NCI-H510A (cell line): ENCODE data around the gene ZNF229.
"Not testable (repeated sequence)": the region's sequence is repeated elsewhere in the genome, so short reads cannot be mapped to it uniquely, and the experiment has no call there.

Source experiments
- DNase-seq: peaks from one replicate; lab custom pipeline; 2025; lab: John Stamatoyannopoulos, UW

Gene ZNF229

GRCh38 chr19:44447916-44448674 is at the start of gene ZNF229:
Gene ZNF229, minus strand, starts transcription at chr19:44448472. Its CDS starts 5,625 bp downstream, at chr19:44442847.
- DNase-seq, result peak; percentile 93

GRCh38 chr19:44496711-44497110 is 48.4 kb upstream of the ZNF229 start:
- no peak for DNase-seq

- DNase-seq, result no peak
Measured at GRCh38 chr19:44476559-44477408, 28.5 kb upstream of the ZNF229 start.

- DNase-seq, result not testable (repeated sequence)
Measured at GRCh38 chr19:44468730-44469129, 20.5 kb upstream of the ZNF229 start.

- not testable (repeated sequence) for DNase-seq
Measured at GRCh38 chr19:44462600-44463286, 14.5 kb upstream of the ZNF229 start.

DNA sequence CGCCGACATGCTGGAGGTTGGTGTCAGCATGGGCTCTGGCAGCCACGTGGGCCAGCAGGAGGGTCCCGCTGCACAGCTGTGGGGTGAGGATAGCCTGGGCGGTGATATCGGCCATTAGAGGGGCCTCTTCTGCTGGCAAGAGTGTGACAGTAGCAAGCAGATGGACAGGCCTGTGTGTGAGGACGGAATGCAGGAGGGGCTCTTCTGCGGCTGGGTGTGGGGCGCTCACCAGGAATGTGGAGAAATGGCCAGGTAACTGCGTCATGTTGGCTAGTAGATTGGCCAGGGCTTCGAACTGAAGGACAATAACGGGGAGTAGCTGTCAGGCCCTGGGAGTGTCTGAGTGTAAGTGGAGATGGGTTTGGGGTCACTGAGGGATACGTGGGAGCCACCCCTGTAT is 7.7 kb upstream of the ZNF229 start:
- DNase-seq, result not testable (repeated sequence)

DNA sequence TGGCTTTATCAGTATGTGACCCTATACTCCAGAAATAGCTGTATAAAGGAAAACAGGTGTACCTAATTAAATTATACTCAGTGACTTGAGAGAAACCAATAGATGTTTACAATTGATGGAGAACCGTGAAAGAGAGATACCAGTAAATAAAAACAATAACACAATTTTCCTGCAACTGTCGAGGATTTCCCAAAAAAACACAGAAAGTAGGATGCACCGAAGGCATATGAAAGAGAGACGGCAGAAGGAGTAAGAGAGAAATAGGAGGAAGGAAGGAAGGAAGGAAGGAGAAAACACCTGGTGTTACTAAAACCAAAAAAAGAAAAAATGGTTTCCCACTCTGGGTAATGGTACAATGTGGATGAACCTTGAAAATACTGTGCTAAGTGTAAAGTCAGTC is 6.8 kb upstream of the ZNF229 start:
- DNase-seq, result no peak

- no peak for DNase-seq
Measured at GRCh38 chr19:44452367-44452766, 4.1 kb upstream of the ZNF229 start.

DNA sequence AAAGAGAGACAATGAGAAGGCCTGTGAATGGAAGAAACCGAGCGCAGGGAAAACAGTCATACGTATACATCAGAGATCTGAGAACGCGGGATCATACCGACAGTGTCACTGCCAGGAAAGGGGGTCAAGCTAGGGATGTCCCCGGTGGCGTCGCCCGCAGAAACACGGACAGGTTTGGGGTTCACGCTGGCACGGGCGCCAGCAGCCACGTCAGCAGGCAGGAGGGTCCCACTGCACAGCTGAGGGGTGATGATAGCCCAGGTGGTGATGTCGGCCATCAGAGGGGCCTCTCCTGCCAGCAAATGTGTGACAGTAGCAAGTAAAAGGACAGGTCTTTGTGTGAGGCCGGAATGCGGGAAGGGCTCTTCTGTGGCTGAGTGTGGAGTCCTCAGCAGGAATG is 3.4 kb upstream of the ZNF229 start:
- DNase-seq, result no peak

- DNase-seq, result no peak
Measured at GRCh38 chr19:44438441-44438840, 9.8 kb downstream of the ZNF229 start.

GRCh38 chr19:44435441-44435840 is 12.8 kb downstream of the ZNF229 start:
- no peak for DNase-seq

DNA sequence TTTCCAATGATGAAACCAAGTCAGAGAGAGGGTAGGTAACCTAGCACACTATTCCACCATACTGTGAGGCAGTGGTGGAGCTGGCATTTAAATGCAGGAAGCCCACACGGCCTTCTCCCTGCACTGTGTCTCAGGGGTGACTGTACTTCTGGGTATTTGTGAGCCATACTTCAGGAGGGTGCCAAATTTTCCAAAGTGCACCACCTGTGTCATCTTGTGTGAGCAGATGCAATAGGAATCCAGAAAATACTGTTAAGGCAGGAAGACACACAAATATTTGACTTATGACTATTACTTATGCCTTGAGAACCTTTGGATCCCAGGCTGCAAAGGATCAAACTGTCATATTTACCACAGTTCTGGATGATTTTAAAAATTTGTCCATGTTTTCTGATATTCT is 17.3 kb downstream of the ZNF229 start:
- DNase-seq, result no peak

DNA sequence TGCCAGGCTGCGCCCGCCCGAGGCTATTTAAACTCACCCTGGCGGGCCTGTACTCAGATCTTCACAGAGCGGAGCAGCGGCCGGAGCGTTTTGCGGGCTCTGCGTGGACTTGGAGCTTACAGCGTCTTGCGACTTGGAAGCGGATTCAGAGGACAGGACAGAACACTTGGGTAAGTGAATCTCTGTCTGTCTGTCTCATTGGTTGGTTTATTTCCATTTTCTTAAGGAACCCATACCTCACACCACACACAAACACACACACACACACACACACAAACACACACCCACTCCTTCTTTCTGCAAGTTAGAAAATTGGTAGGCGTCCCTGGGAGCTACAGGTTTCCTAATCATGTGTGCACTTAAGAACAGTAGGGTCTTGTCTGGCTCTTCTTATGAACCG is 32.7 kb downstream of the ZNF229 start:
- not testable (repeated sequence) for DNase-seq

DNA sequence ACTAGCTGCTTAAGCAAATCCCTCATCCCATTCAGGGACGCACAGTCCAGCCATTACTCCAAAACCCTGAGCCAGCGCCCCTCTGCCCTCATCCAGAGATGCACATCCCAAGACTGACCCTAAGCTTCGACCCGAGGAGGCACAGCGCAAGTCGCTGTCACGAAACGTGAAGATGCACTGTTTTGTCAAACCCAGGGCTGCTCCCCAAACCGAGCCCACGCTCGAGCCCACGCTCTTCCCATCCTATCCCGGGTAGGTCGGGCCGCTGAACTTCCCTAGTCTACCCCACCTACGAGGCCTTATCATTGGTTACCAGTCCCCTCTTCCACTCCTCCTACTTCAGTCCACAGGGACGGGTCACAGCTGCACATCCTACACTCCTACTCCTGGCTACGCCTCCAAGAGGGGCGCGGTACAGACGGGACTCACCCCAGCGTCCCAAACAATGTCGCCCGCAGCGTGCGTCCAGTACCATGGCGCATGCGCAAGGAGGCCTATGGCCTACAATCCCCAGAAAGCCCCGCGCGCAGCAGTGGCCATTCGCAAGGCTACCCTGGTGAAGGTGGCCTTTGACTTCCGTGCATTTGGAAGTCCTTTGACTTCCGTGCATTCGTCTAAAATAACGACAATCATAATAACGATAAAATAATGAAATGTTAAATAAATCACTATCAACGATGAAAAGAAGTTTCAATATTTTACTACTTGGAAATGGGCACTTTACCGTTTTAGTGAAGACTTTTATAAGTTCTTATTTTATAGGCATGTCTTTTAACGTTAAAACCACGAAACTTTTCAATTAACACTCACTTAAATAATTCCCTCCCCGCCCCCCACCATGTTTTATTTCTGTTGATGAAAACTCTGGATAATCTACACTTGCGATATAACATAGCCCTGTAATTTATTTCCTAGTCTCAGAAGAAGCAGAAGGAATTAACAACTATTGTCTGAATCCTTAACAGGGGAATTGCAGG is 46.8 kb downstream of the ZNF229 start, which contains the start of gene ZNF285:
Gene ZNF285 (minus strand): TSS at position 470 of the 977 bp plus-strand sequence. CDS start 4,395 bp downstream, outside the sequence.
- no peak for DNase-seq

DNA sequence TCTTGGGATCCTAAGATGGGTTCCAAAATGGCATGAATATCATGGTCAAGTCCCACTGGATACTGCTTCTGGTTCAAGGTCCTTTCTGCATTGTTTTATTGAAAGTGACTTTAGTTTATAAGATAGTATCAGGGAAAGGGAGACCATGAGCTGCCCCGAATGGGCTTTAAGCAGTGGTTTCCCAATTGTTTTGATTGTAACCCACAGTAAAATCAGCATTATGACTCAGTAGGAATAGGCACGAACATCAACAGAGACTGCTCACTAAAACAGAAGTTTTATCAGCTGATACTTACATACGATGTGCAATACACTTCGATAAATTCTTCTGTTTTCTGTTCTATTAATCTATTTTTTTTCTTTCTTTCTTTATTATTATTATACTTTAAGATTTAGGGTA is 59.0 kb downstream of the ZNF229 start:
- DNase-seq, result not testable (repeated sequence)
